ENCODE results near the gene BARX1.
"Not testable (repeated sequence)": the region's sequence is repeated elsewhere in the genome, so short reads cannot be mapped to it uniquely, and the experiment has no call there.

BARX1 gene

GRCh38 chr9:93941493-93941892 is 13.7 kb downstream of the BARX1 start:
- no peak for TF ChIP-seq CTCF (IDR thresholded peaks at IDR 0.05; ENCODE audit: low read depth, low read length)
- no peak overlapping the region for H3K4me3 ChIP-seq (ENCODE audit: low read depth, low read length)
- DNase-seq (ENCODE audit: low read depth, low spot score): no peak
- in situ Hi-C loops (cut with HindIII; ENCODE audit: low sequenced_read_pairs): no loop called here

- H3K4me3 ChIP-seq (ENCODE audit: low read depth, low read length): no peak overlapping the region
- in situ Hi-C loops (cut with HindIII; ENCODE audit: low sequenced_read_pairs): no loop called here
- TF ChIP-seq CTCF (IDR thresholded peaks at IDR 0.05; ENCODE audit: low read depth, low read length): no peak
- DNase-seq (ENCODE audit: low read depth, low spot score): no peak
Measured at GRCh38 chr9:93940951-93941350, 14.2 kb downstream of the BARX1 start.

GRCh38 chr9:93939589-93939988 is 15.6 kb downstream of the BARX1 start:
- in situ Hi-C loops (cut with HindIII; ENCODE audit: low sequenced_read_pairs); DNase-seq (ENCODE audit: low read depth, low spot score); H3K4me3 ChIP-seq (ENCODE audit: low read depth, low read length): not testable (repeated sequence)

DNA sequence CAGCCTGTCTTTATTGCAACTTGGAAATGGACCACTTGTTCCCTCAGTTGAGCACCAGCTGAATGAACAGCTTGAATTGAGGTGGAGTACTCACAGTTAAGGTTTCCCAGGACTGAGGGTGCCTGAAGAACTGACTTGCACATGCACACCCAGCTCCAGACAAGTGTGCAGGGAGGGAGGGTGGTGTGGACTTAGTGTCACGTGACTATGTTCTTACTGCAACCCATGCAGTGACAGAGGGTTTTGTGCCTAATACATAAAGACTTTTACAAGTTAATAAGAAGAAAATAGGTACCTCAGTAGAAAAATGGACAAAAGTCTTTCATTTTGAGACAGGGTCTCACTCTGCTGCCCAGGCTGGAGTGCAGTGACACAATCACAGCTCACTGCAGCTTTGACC is 18.0 kb downstream of the BARX1 start:
- no peak overlapping the region for H3K4me3 ChIP-seq (ENCODE audit: low read depth, low read length)
- DNase-seq (ENCODE audit: low read depth, low spot score): no peak
- in situ Hi-C loops (cut with HindIII; ENCODE audit: low sequenced_read_pairs): no loop called here
- no peak for TF ChIP-seq CTCF (IDR thresholded peaks at IDR 0.05; ENCODE audit: low read depth, low read length)

GRCh38 chr9:93931905-93932304 is 23.2 kb downstream of the BARX1 start:
- TF ChIP-seq CTCF (IDR thresholded peaks at IDR 0.05; ENCODE audit: low read depth, low read length): no peak
- H3K4me3 ChIP-seq (ENCODE audit: low read depth, low read length): no peak overlapping the region
- in situ Hi-C loops (cut with HindIII; ENCODE audit: low sequenced_read_pairs): no loop called here
- DNase-seq (ENCODE audit: low read depth, low spot score): no peak

- no peak overlapping the region for H3K4me3 ChIP-seq (ENCODE audit: low read depth, low read length)
- TF ChIP-seq CTCF (IDR thresholded peaks at IDR 0.05; ENCODE audit: low read depth, low read length): no peak
- in situ Hi-C loops (cut with HindIII; ENCODE audit: low sequenced_read_pairs): no loop called here
- no peak for DNase-seq (ENCODE audit: low read depth, low spot score)
Measured at GRCh38 chr9:93930070-93930469, 25.1 kb downstream of the BARX1 start.

GRCh38 chr9:93929231-93929630 is 25.9 kb downstream of the BARX1 start:
- TF ChIP-seq CTCF (IDR thresholded peaks at IDR 0.05; ENCODE audit: low read depth, low read length): no peak
- in situ Hi-C loops (cut with HindIII; ENCODE audit: low sequenced_read_pairs): no loop called here
- DNase-seq (ENCODE audit: low read depth, low spot score): no peak
- no peak overlapping the region for H3K4me3 ChIP-seq (ENCODE audit: low read depth, low read length)
